PC-3 (cell line): Measurements from ENCODE around the gene PHF12.

ENCODE experiments used
- EZH2 ChIP-seq: fragments of 300-600 bp; sonication (generic); IDR thresholded peaks from one replicate; pipeline ENCODE4 v1.6.1; 2017; ENCODE audit warnings: antibody characterized with exemption, mild to moderate bottlenecking, low read length; ENCODE audit not compliant: unreplicated experiment
- EZH2phosphoT487 ChIP-seq: fragments of 300-600 bp; sonication (generic); IDR thresholded peaks from 2 replicates; pipeline ENCODE4 v1.6.1; 2018; ENCODE audit warnings: mild to moderate bottlenecking, antibody characterized with exemption, low read length, borderline replicate concordance
- TF ChIP-seq, protein P1 (sequence below): fragments of 300-600 bp; sonication (generic); conservative IDR thresholded peaks from 2 replicates; pipeline ENCODE4 v1.5.1; 2017; ENCODE audit warnings: antibody characterized with exemption, low read depth, mild to moderate bottlenecking, low read length

DNA sequence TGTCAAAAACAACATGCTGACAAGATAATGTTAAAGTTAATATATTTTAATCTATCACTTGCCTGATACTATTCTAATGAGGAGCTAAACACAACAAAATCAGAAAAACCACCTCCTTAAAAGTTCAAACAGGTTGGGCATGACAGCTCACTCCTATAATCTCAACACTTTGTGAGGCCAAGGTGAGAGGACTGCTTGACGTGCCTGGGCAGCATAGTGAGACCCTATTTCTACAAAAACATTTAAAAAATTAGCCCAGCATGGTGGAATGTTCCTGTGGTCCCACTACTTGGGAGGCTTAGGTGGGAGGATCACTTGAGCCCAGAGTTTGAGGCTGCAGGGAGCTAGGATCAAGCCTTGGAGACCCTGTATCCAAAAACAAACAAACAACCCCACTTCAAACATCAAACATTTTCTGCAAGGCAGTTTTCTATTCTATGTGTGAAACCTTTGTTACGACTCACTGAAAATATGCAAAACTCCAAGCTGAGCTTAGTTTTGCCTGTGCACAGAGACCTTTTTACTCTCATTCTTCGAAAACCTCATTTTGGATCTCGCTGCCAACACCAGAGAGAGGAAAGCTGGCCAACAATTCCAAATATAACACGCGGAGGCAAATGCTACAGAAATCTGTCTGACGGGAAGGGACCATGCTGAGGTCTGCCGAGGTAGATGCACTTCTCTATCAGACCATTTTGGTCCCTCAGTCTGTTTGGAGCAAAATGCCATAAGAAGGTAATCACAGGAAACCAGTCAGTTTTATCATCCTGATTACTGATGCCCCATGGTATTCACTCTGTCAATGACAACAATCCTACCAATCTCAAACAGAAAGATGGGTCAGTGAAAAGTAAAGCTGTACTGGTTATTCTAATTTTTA, 6.2 kb downstream of the PHF12 start:
- TF ChIP-seq, protein P1, sequence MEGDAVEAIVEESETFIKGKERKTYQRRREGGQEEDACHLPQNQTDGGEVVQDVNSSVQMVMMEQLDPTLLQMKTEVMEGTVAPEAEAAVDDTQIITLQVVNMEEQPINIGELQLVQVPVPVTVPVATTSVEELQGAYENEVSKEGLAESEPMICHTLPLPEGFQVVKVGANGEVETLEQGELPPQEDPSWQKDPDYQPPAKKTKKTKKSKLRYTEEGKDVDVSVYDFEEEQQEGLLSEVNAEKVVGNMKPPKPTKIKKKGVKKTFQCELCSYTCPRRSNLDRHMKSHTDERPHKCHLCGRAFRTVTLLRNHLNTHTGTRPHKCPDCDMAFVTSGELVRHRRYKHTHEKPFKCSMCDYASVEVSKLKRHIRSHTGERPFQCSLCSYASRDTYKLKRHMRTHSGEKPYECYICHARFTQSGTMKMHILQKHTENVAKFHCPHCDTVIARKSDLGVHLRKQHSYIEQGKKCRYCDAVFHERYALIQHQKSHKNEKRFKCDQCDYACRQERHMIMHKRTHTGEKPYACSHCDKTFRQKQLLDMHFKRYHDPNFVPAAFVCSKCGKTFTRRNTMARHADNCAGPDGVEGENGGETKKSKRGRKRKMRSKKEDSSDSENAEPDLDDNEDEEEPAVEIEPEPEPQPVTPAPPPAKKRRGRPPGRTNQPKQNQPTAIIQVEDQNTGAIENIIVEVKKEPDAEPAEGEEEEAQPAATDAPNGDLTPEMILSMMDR, result no peak
- TF ChIP-seq EZH2 (no peak), EZH2phosphoT487 (no peak)
